Measurements from ENCODE around the gene TYK2. TPM values are rescaled to one million over a fixed set of nuclear protein-coding genes. Genes with fewer than 3 reads are reported as not detected.
"Not testable (repeated sequence)": the region's sequence is repeated elsewhere in the genome, so short reads cannot be mapped to it uniquely, and the experiment has no call there.

TYK2 gene
- total RNA-seq, 4 donors from 2014 or later: 111 to 463 (median 201) TPM

DNA sequence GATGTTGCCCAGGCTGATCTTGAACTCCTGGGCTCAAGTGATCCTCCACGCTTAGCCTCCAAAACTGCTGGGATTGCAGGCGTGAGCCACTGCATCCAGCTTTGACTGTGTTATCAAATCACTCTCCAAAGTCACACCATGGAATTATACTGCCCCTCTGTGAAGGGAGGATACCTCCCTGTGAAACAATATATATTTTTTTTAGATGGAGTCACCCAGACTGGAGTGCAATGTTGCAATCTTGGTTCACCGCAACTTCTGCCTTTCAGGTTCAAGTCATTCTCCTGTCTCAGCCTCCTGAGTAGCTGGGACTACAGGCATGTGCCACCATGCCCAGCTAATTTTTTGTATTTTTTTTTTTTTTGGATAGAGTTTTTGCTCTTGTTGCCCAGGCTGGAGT, 7.7 kb downstream of the TYK2 start:
- Histone ChIP-seq H3K4me3 (no peak overlapping the region), H3K9me3 (no peaks in the 10 kb centered on the region), H3K27ac (no peak overlapping the region), H3K4me1 (no peaks in the 10 kb centered on the region), H3K27me3 (no peaks in the 10 kb centered on the region), H3K36me3 (peaks cover 0 to 30% (median 5%) of the 10 kb centered on the region in 4 donors)
- intact Hi-C loops (cut with DNase I; ENCODE audit: low total_unique reads) (no loop called here), in situ Hi-C loops (cut with MboI; ENCODE audit: low pct_ligation_motif_present in 1 of 4, low pct_unique_long_range_greater_than_20kb in 1 of 4, low sequenced_read_pairs in 3 of 4) (no loop called here)
- no peak for DNase-seq
- TF ChIP-seq, protein P1, sequence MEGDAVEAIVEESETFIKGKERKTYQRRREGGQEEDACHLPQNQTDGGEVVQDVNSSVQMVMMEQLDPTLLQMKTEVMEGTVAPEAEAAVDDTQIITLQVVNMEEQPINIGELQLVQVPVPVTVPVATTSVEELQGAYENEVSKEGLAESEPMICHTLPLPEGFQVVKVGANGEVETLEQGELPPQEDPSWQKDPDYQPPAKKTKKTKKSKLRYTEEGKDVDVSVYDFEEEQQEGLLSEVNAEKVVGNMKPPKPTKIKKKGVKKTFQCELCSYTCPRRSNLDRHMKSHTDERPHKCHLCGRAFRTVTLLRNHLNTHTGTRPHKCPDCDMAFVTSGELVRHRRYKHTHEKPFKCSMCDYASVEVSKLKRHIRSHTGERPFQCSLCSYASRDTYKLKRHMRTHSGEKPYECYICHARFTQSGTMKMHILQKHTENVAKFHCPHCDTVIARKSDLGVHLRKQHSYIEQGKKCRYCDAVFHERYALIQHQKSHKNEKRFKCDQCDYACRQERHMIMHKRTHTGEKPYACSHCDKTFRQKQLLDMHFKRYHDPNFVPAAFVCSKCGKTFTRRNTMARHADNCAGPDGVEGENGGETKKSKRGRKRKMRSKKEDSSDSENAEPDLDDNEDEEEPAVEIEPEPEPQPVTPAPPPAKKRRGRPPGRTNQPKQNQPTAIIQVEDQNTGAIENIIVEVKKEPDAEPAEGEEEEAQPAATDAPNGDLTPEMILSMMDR (IDR thresholded peaks at IDR 0.05): no peak
- TF ChIP-seq POLR2AphosphoS5 (IDR thresholded peaks at IDR 0.05) (no peak), POLR2A (IDR thresholded peaks at IDR 0.05) (no peak), EP300 (IDR thresholded peaks at IDR 0.05; ENCODE audit: low read depth) (no peak)
- 92 to 97% methylated on average over 2 to 3 of the region's 3 CpGs for WGBS, 2 donors (ENCODE audit: low coverage in 1 of 2)

- Histone ChIP-seq H3K27me3 (no peaks in the 10 kb centered on the region), H3K9me3 (no peaks in the 10 kb centered on the region), H3K36me3 (peaks cover 0 to 51% (median 13%) of the 10 kb centered on the region in 4 donors), H3K4me3 (no peak overlapping the region), H3K4me1 (no peaks in the 10 kb centered on the region), H3K27ac (no peak overlapping the region)
- no peak for DNase-seq
- TF ChIP-seq POLR2A (IDR thresholded peaks at IDR 0.05) (no peak), EP300 (IDR thresholded peaks at IDR 0.05; ENCODE audit: low read depth) (no peak), POLR2AphosphoS5 (IDR thresholded peaks at IDR 0.05) (no peak)
- TF ChIP-seq, protein P1 (IDR thresholded peaks at IDR 0.05): no peak
- 92 to 94% methylated on average over 3 to 9 of the region's 15 CpGs for WGBS, 2 donors (ENCODE audit: low coverage in 1 of 2)
- intact Hi-C loops (cut with DNase I; ENCODE audit: low total_unique reads) (no loop called here), in situ Hi-C loops (cut with MboI; ENCODE audit: low pct_ligation_motif_present in 1 of 4, low pct_unique_long_range_greater_than_20kb in 1 of 4, low sequenced_read_pairs in 3 of 4) (no loop called here)
Observed at GRCh38 chr19:10368101-10368803, 12.1 kb downstream of the TYK2 start.

DNA sequence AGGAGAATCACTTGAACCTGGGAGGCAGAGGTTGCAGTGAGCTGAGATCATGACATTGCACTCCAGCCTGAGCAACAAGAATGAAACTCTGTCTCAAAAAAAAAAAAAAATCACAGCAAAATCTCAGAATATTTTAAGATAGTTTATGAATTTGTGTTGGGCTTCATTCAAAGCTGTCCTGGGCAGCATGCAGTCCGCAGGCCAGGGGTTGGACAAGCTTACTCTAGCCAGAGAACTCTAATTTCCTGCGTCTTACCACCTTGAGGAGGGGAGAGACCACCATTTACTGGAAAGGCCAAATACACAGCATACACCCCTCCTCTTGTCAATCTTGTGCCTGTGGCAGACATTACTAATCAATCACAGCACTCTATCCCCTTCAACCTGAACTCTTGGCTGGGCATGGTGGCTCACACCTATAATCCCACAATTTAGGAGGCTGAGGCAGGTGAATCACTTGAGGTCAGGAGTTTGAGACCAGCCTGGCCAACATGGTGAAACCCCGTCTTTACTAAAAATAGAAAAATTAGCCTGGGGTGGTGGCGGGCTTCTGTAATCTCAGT, 13.3 kb downstream of the TYK2 start:
- intact Hi-C loops (cut with DNase I; ENCODE audit: low total_unique reads); H3K4me3 ChIP-seq; H3K9me3 ChIP-seq; H3K4me1 ChIP-seq; in situ Hi-C loops (cut with MboI; ENCODE audit: low pct_ligation_motif_present in 1 of 4, low pct_unique_long_range_greater_than_20kb in 1 of 4, low sequenced_read_pairs in 3 of 4); H3K27ac ChIP-seq; DNase-seq; H3K27me3 ChIP-seq: not testable (repeated sequence)
- WGBS, 2 donors (ENCODE audit: low coverage in 1 of 2): 97 to 100% methylated on average over 1 to 4 of the region's 4 CpGs
- H3K36me3 ChIP-seq: peaks cover 0 to 51% (median 13%) of the 10 kb centered on the region in 4 donors

DNA sequence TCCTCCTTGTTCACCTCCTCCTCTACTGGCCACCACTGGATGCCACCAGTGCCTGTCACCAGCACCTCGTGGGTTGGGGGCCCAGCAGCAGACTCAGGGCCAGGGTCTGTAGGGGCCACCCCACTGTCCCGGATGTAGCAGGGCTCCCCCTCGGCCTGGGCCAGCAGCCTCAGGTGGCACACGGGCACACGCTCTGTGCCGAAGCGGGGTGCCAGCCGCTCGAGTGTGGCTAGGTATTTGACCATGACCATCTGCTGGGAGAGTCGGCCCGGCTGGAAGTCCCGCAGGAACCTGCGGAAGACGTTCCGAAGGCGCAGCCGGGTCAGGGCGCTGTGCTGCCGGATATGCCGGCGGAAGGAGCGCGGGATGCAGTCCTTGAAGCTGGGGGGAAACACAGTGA, 14.9 kb downstream of the TYK2 start:
- H3K4me1 ChIP-seq: no peaks in the 10 kb centered on the region
- H3K27me3 ChIP-seq: no peaks in the 10 kb centered on the region
- DNase-seq: no peak
- no peak overlapping the region for H3K4me3 ChIP-seq
- intact Hi-C loops (cut with DNase I; ENCODE audit: low total_unique reads): no loop called here
- no peaks in the 10 kb centered on the region for H3K9me3 ChIP-seq
- in situ Hi-C loops (cut with MboI; ENCODE audit: low pct_ligation_motif_present in 1 of 4, low pct_unique_long_range_greater_than_20kb in 1 of 4, low sequenced_read_pairs in 3 of 4): no loop called here
- 96 to 97% methylated on average over 7 to 18 of the region's 23 CpGs for WGBS, 2 donors (ENCODE audit: low coverage in 1 of 2)
- peaks cover 0 to 50% (median 13%) of the 10 kb centered on the region in 4 donors for H3K36me3 ChIP-seq
- TF ChIP-seq, protein P1 (IDR thresholded peaks at IDR 0.05): no peak
- TF ChIP-seq POLR2AphosphoS5 (IDR thresholded peaks at IDR 0.05) (no peak), POLR2A (IDR thresholded peaks at IDR 0.05) (no peak), EP300 (IDR thresholded peaks at IDR 0.05; ENCODE audit: low read depth) (no peak)
- H3K27ac ChIP-seq: no peak overlapping the region

Data from transverse colon (tissue), 4 donors.